ENCODE data around the gene IMPG1. TPM values are rescaled to one million over a fixed set of nuclear protein-coding genes. Genes with fewer than 3 reads are reported as not detected.

The IMPG1 gene
- total RNA-seq, 1 experiment from 2014 or later, result not detected

DNA sequence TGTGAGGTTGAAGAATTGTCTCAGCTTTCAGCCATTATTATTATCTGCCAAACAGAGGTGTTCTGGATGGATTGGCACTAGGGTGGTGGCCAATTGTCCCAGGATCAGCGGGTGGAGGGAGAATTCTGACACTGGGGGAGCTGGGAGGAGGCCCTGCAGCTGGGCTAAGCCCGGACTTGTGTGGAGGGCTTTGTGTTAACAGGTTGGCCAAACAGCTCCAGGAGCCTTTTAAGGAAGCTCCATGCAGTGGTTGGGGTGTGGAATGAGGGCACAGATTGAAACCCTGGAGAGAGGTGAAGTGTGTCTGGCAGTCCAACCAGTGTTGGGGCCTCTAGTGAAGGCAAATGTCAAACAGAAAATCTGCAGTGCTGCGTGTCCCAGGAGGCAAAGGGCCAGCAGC, 135.8 kb downstream of the IMPG1 start:
- Histone ChIP-seq H3K56ac (ENCODE audit: insufficient read length, low read depth, low read length) (no peak overlapping the region), H3K79me1 (ENCODE audit: insufficient read depth, low read depth, low read length, poor library complexity, severe bottlenecking) (no peaks in the 10 kb centered on the region), H3T11ph (ENCODE audit: low read length) (no peak overlapping the region), H3K9ac (ENCODE audit: extremely low read depth, insufficient read length, low read length) (no peak overlapping the region), H2BK20ac (ENCODE audit: low read depth, low read length, poor library complexity, severe bottlenecking) (no peak overlapping the region), H3K18ac (ENCODE audit: insufficient read length, low read depth, low read length) (no peak overlapping the region), H3K27me3 (ENCODE audit: insufficient read depth, low read length) (peaks cover 5% of the 10 kb centered on the region; the same call in 1 of the 2 replicates), H3K23me2 (ENCODE audit: insufficient read length, low read depth, low read length, poor library complexity, severe bottlenecking) (peaks cover 5% of the 10 kb centered on the region), H3K14ac (ENCODE audit: insufficient read depth, low read length) (no peak overlapping the region), H4K5ac (ENCODE audit: insufficient read length, low read depth, low read length) (no peak overlapping the region), H3K79me2 (ENCODE audit: insufficient read depth, low read length) (no peaks in the 10 kb centered on the region), H3K4me2 (ENCODE audit: insufficient read depth, insufficient read length, low read length) (no peak overlapping the region), H4K91ac (ENCODE audit: insufficient read length, low read depth, low read length) (no peak overlapping the region), H2AK5ac (ENCODE audit: insufficient read length, low read length) (no peak overlapping the region), H3K4me1 (ENCODE audit: insufficient read depth, low read length) (peaks cover 2% of the 10 kb centered on the region; the same call in 1 of the 2 replicates), H3K23ac (ENCODE audit: insufficient read length, low read depth, low read length) (no peak overlapping the region), H3K4ac (ENCODE audit: low read depth, low read length) (no peak overlapping the region), H3K9me3 (ENCODE audit: control insufficient read depth, low read depth, low read length) (no peaks in the 10 kb centered on the region), H4K8ac (replicated peaks; ENCODE audit: insufficient read length, low read depth, low read length) (no peak overlapping the region), H2BK12ac (ENCODE audit: insufficient read length, low read depth, low read length) (no peak overlapping the region), H2AFZ (ENCODE audit: low read length) (no peak overlapping the region), H2BK120ac (ENCODE audit: low read depth, low read length, poor library complexity, severe bottlenecking) (no peak overlapping the region), H3K27ac (ENCODE audit: insufficient read length, low read depth, low read length) (no peak overlapping the region), H2BK15ac (ENCODE audit: low read depth, low read length) (no peak overlapping the region), H4K20me1 (ENCODE audit: control insufficient read depth, insufficient read depth, insufficient read length) (no peaks in the 10 kb centered on the region), H2BK5ac (ENCODE audit: insufficient read length, low read length) (no peak overlapping the region)
- TF ChIP-seq, protein P1, sequence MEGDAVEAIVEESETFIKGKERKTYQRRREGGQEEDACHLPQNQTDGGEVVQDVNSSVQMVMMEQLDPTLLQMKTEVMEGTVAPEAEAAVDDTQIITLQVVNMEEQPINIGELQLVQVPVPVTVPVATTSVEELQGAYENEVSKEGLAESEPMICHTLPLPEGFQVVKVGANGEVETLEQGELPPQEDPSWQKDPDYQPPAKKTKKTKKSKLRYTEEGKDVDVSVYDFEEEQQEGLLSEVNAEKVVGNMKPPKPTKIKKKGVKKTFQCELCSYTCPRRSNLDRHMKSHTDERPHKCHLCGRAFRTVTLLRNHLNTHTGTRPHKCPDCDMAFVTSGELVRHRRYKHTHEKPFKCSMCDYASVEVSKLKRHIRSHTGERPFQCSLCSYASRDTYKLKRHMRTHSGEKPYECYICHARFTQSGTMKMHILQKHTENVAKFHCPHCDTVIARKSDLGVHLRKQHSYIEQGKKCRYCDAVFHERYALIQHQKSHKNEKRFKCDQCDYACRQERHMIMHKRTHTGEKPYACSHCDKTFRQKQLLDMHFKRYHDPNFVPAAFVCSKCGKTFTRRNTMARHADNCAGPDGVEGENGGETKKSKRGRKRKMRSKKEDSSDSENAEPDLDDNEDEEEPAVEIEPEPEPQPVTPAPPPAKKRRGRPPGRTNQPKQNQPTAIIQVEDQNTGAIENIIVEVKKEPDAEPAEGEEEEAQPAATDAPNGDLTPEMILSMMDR (conservative IDR thresholded peaks at IDR 0.05), result no peak
- Mint-ChIP-seq H3K4me3 (no peak overlapping the region), H3K36me3 (ENCODE audit: insufficient read depth in 1 of 3, low read depth in 3 of 3) (no peaks in the 10 kb centered on the region), H3K27me3 (ENCODE audit: low read depth) (peaks cover 55% of the 10 kb centered on the region), H3K27ac (no peak overlapping the region; a peak in 1 of 7 replicates), H3K9me3 (peaks cover 0 to 6% of the 10 kb centered on the region in 2 experiments; a peak in 1 of 5 replicates), H3K4me1 (peaks cover 22% of the 10 kb centered on the region in 2 experiments)
- WGBS (ENCODE audit: extremely low coverage, insufficient read length, low lambda C conversion rate), result no CpG with 5 or more reads among the region's 3 CpGs
- DNase-seq, result no peak
